Mucosa of rectum (tissue), 2 donors: ENCODE data around the gene INMT.

Experiments used
- H3K27ac ChIP-seq, 2 donors: one replicate each; pipeline ENCODE4 v1.7.0; 2013; ENCODE audit warnings: inconsistent platforms in 2 of 2, low read depth in 2 of 2, low read length in 2 of 2
- H3K27me3 ChIP-seq, 2 donors: one replicate each; pipeline ENCODE4 v1.7.0; 2013; ENCODE audit warnings: low read length in 2 of 2; ENCODE audit not compliant: control insufficient read depth in 2 of 2, insufficient read depth in 2 of 2
- H3K36me3 ChIP-seq, 2 donors: one replicate each; pipeline ENCODE4 v1.7.0; 2013; ENCODE audit warnings: low read length in 2 of 2; ENCODE audit not compliant: control insufficient read depth in 2 of 2, insufficient read depth in 2 of 2
- H3K4me1 ChIP-seq, 2 donors: one replicate each; pipeline ENCODE4 v1.7.0; 2013; ENCODE audit warnings: low read length in 2 of 2, mild to moderate bottlenecking in 1 of 2; ENCODE audit not compliant: control insufficient read depth in 2 of 2, insufficient read depth in 2 of 2
- H3K4me3 ChIP-seq, 2 donors: one replicate each; pipeline ENCODE4 v1.7.0; 2013; ENCODE audit warnings: low read length in 2 of 2
- H3K9ac ChIP-seq, 2 donors: one replicate each; pipeline ENCODE4 v1.7.0; 2013; ENCODE audit warnings: low read length in 2 of 2, low read depth in 1 of 2, mild to moderate bottlenecking in 1 of 2
- H3K9me3 ChIP-seq, 2 donors: one replicate each; pipeline ENCODE4 v1.7.0; 2013; ENCODE audit warnings: low read length in 2 of 2; ENCODE audit not compliant: control insufficient read depth in 2 of 2
- donor health status: healthy.
- donor health status: Normal muscosa, but diverticular disease.

INMT gene

GRCh38 chr7:30734497-30734896, 17.4 kb upstream of the INMT start:
- no peaks in the 10 kb centered on the region for H3K9me3 ChIP-seq
- no peaks in the 10 kb centered on the region for H3K27me3 ChIP-seq
- H3K9ac ChIP-seq: no peak overlapping the region
- no peaks in the 10 kb centered on the region for H3K4me1 ChIP-seq
- H3K36me3 ChIP-seq: no peaks in the 10 kb centered on the region
- no peak overlapping the region for H3K27ac ChIP-seq
- H3K4me3 ChIP-seq: no peak overlapping the region

DNA sequence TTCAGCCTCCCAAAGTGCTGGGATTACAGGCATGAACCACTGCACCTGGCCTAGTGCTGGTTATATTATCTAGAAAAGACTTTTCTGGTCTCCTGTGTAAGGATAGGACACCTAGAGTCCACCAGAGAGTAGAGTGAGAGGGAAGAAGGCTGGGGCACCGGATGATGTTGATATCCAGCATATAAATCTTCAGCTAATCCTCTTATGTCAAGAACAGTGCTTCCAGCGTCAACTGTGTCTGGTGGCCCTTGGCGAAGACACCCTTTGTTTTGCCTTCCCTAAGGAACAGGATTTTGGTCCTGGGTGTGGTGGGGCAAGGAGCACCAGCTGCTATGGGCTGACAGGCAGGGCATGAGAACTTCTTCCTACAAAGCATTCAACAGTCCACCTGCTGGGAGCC, 16.3 kb upstream of the INMT start:
- Histone ChIP-seq H3K27me3 (no peaks in the 10 kb centered on the region), H3K9ac (no peak overlapping the region), H3K4me3 (no peak overlapping the region), H3K4me1 (no peaks in the 10 kb centered on the region), H3K27ac (no peak overlapping the region), H3K9me3 (no peaks in the 10 kb centered on the region), H3K36me3 (no peaks in the 10 kb centered on the region)

DNA sequence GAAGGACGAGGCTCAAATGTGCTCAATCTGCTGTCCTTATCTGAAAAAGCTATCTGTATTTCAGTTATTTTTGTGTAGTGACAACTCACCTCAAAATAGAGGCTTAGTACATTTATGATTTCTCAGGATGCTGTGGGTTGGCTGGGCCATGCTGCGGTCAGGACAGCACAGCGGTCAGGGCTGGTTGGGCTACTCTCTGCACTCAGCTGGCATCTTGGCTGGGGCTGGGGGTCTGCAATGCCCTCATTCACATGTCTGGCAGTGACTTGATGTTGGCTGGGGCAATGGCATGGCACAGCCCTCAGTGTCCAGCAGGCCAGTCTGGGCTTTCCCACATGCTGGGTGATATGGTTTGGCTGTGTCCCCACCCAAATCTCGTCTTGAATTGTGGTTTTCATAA, 15.6 kb upstream of the INMT start:
- Histone ChIP-seq H3K4me1 (no peaks in the 10 kb centered on the region), H3K36me3 (no peaks in the 10 kb centered on the region), H3K9ac (no peak overlapping the region), H3K27ac (no peak overlapping the region), H3K9me3 (no peaks in the 10 kb centered on the region), H3K4me3 (no peak overlapping the region), H3K27me3 (no peaks in the 10 kb centered on the region)

- Histone ChIP-seq H3K4me1 (no peaks in the 10 kb centered on the region), H3K27me3 (no peaks in the 10 kb centered on the region), H3K36me3 (no peaks in the 10 kb centered on the region), H3K27ac (no peak overlapping the region), H3K9ac (no peak overlapping the region), H3K4me3 (no peak overlapping the region), H3K9me3 (no peaks in the 10 kb centered on the region)
Measured at GRCh38 chr7:30738026-30738915, 13.7 kb upstream of the INMT start.

DNA sequence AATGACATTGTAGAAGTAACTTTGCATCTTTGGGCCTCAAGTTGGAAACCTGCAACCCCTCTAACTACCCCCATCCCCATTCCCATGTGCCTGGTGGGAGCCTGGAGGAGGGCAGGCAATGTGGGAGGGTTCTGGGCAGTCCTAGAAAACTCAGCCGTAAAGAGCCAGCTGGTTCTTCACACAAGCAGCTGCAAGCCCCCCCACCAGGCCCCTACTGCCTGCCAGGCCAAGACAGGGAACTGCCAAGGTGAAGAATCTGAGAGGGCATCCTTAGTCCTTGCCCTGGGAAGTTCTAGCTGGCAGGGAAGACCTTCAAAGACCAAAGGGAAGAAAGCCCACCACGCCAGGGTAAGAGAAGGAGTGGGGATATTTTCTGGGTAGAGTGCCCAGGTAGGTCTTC, 12.2 kb upstream of the INMT start:
- H3K4me1 ChIP-seq: no peaks in the 10 kb centered on the region
- no peak overlapping the region for H3K9ac ChIP-seq
- H3K27ac ChIP-seq: no peak overlapping the region
- no peaks in the 10 kb centered on the region for H3K36me3 ChIP-seq
- no peaks in the 10 kb centered on the region for H3K9me3 ChIP-seq
- H3K27me3 ChIP-seq: no peaks in the 10 kb centered on the region
- H3K4me3 ChIP-seq: no peak overlapping the region

DNA sequence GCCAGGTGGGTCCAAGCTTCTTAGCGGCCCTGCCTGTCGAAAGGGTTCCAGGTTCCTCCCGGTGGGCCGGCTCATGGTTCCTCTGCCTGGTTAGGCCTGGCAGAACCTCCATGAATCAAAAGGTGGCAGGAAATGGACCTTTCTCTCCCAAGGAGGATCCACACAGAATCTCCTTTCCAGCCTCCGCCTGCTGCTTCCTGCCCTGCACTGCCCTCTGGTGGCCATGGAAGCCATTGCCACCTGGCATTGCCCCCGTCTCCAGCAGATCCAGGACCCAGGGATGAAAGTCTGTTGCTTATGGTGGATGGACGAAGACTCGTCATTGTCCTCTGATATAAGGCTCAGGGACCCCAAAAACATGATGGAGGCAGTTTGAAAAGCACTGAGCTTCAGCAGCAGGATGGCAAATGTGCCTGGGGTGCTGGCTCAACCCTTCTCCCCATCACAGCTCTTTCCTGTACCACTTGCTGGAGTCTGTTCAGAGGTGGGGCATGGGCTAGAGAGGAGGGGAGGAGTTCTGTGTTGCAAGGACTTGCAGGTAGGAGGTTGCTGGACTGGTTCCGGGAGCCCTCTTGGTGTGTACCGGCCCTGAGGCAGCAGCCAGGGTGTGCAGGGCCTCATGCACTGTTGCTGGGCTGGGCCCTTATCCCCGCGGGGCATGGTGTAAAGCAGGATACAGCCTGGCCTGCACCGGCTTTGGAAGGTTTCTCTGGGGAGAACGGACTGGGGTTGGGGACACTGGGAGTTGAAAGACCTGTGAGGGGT, 11.3 kb upstream of the INMT start:
- Histone ChIP-seq H3K27me3 (no peaks in the 10 kb centered on the region), H3K4me3 (no peak overlapping the region), H3K36me3 (no peaks in the 10 kb centered on the region), H3K9me3 (no peaks in the 10 kb centered on the region), H3K4me1 (no peaks in the 10 kb centered on the region), H3K27ac (no peak overlapping the region), H3K9ac (no peak overlapping the region)

DNA sequence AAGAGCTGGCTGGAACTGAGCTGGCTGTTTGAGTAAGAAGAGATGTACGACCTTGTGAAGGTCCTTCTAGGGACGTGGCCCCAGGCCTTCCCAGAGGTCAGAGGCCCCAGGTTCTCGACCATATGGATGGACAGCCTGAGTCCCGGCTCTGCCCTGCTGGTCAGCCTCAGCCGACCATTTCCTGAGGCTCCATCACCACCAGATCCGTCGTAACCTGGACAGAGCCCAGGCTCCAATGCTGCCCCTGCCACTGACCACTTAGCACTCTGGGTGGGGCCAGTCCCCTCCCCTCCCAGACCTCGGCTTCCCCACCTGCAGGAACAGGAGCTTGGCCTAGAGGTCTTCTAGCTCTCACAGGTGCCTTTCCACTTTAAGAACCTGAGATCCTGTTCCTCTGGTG, 10.6 kb upstream of the INMT start:
- H3K9ac ChIP-seq: no peak overlapping the region
- H3K9me3 ChIP-seq: no peaks in the 10 kb centered on the region
- no peak overlapping the region for H3K4me3 ChIP-seq
- H3K4me1 ChIP-seq: no peaks in the 10 kb centered on the region
- H3K27me3 ChIP-seq: no peaks in the 10 kb centered on the region
- no peaks in the 10 kb centered on the region for H3K36me3 ChIP-seq
- H3K27ac ChIP-seq: no peak overlapping the region

DNA sequence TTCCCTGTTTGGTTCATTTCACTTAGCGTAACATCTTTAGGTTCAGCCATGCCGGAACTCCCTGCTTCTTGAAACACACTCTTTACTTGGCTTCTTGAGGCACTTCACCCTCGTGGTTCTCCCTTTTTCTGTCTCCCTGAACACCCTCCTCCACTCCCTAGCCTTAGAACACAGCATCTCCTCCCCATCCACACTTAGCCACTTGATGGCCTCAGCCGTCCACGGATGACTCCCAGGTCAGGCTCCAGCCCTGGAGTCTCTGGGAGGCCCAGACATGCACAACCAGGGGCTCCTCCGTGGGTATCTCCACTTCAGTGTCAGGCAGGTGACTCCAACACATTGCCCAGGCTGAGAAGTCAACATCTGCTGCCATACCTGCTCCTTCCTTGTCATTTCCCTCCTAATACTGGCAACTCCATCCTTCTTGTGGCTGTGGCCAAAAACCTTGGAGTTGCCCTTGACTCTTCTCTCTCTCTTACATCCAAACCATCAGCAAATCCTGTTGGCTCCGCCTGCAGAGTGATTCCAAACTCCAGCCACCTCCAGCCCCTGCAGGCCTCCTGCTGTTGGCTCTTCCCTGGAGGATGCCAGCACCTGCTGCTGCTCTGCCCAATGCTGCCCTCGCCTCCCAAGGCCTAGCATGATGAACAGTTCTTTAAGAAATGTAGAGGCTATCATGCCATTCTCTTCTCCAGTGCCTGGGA, 8.4 kb upstream of the INMT start:
- Histone ChIP-seq H3K4me3 (no peak overlapping the region), H3K27me3 (no peaks in the 10 kb centered on the region), H3K4me1 (no peaks in the 10 kb centered on the region), H3K36me3 (no peaks in the 10 kb centered on the region), H3K9ac (no peak overlapping the region), H3K9me3 (no peaks in the 10 kb centered on the region), H3K27ac (no peak overlapping the region)

DNA sequence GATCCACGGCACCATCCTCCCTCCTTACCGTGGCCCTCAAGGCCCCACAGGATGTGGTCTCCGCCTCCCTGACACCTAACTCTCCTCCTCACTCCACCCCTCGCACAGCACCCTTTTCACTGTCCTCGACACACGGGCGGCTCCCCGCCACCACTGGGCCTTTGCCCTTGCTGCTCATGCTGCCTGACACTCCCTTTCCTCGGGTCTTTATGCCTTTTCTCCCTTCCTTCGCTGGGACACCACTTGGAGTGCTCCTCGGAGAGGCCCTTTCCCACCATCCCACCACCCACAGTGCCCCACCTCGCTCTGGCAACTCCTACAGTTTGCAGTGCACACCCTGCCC, 7.9 kb upstream of the INMT start:
- no peak overlapping the region for H3K27ac ChIP-seq
- H3K4me1 ChIP-seq: no peaks in the 10 kb centered on the region
- no peaks in the 10 kb centered on the region for H3K36me3 ChIP-seq
- H3K27me3 ChIP-seq: no peaks in the 10 kb centered on the region
- H3K4me3 ChIP-seq: no peak overlapping the region
- no peak overlapping the region for H3K9ac ChIP-seq
- H3K9me3 ChIP-seq: no peaks in the 10 kb centered on the region
